GM12875 (cell line): ENCODE data around the gene C2orf68.

Source experiments
- H3K4me3 ChIP-seq: one replicate; pipeline ENCODE4 v1.5.1; 2011; ENCODE audit warnings: low read depth, low read length, control low read depth
- TF ChIP-seq, protein P1 (sequence below): IDR thresholded peaks from 2 replicates; pipeline ENCODE4 v1.5.1; 2011; ENCODE audit warnings: low read depth, mild to moderate bottlenecking, control low read depth, inconsistent platforms, low read length, moderate library complexity, borderline replicate concordance; ENCODE audit not compliant: insufficient read depth

The C2orf68 gene

DNA sequence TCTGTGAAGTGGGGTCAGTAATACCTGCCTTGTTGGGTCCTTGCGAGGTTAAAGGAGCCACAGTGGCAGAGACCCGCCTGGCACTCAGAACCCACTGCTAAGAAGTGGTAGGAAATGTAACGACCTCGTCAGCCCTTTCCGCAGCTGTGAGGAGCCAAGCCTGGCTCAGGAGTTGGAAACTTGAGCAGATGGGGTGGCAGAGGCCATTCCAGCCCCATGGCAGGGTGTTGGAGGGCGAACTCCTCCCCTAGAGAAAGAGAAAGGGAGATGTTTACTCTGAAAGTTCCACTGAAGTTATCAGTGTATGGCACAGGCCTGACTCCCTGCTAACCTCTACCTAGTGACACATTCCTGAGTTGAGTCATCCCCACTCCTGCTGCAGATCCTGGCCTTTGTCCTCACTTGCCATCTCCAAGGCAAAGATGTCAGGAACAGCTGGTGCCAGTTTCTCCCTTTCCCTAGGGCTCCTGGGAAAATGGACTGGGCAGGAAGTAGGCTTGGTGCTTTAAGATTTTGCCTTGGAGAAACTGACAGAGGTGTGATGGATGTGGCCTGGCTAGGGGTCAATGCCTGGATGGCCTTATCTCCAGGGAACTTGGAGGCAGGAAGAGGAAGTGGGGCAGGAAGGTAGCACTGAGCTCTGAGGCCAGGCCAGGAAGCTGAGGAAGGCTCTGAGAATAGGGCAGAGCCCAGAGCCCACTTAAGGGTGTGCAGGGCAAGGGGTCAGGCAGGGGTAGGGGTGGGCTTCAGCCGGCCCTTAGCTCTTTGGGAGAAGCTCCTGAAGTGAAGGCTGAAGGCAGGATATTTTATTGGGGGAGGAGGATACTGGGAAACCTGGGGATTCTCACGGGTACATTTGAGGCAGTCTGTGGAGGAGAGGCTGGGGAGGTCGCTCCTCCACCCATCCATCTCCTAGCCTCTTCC, 26.7 kb downstream of the C2orf68 start:
- peak overlapping the region; percentile 44 for H3K4me3 ChIP-seq
- TF ChIP-seq, protein P1, sequence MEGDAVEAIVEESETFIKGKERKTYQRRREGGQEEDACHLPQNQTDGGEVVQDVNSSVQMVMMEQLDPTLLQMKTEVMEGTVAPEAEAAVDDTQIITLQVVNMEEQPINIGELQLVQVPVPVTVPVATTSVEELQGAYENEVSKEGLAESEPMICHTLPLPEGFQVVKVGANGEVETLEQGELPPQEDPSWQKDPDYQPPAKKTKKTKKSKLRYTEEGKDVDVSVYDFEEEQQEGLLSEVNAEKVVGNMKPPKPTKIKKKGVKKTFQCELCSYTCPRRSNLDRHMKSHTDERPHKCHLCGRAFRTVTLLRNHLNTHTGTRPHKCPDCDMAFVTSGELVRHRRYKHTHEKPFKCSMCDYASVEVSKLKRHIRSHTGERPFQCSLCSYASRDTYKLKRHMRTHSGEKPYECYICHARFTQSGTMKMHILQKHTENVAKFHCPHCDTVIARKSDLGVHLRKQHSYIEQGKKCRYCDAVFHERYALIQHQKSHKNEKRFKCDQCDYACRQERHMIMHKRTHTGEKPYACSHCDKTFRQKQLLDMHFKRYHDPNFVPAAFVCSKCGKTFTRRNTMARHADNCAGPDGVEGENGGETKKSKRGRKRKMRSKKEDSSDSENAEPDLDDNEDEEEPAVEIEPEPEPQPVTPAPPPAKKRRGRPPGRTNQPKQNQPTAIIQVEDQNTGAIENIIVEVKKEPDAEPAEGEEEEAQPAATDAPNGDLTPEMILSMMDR: no peak

DNA sequence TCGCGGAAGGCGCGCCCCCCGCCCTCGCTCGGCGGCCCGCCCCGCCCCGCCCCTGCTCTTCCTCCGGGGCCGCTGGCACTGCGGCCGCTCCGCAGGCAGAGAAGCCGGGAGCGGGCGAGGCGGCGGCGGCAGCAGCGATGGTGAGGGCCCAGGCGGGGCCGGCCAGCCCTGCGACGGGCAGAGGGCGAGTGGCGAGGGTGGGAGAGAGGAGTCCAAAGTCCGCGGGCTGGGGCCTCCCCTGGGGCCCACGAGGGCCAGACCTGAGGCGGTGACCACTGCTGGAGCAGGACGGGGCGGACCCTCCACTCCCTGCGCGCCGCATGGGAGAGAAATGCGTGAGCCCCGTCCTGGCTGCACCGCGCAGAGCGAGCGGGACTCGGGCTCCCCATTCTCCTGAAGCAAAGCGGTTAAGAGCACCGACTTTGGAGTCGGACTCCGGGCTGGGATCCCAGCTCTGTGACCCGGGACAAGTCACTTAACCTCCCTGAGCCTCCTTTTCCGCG, 27.5 kb downstream of the C2orf68 start, which contains the start of gene VAMP5:
Gene VAMP5 (plus strand): TSS at position 78 of the 503 bp plus-strand sequence. CDS start 60 bp downstream, at position 138.
- H3K4me3 ChIP-seq: peak within 1 kb of the TSS; percentile 44
- TF ChIP-seq, protein P1: no peak

DNA sequence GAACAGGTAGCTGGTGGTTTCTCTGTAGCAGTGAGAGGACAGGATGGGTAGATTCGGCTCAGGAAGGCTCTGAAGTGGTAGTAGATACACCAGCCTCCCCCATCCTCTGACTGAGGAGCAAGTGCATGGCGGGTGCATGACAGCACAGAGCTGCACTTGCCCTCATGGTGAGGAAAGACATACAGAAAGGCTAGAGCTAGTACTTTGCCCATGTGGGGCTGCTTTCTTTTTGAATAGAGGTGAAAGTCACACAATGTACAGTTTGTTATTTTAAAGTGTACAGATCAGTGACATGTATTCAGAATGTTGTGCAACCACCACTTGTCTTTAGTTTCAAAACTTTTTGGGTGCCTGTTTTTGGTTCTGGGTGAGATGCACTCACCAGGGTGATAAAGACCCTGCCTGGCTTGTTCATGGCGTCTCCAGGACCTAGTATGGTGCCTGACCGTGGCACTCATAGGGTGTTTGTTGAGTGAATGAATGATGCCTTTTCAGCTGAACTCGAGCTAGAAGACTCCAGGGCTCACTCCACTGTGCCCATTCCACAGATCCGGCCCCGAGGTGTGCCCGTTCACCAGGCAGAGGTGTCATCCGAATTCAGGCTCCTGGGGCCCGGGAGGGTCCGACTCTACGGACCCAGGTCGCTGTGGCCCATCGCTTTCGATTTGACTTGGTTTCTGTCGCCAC, 28.1 kb downstream of the C2orf68 start:
- TF ChIP-seq, protein P1: no peak
- H3K4me3 ChIP-seq: no peak overlapping the region

DNA sequence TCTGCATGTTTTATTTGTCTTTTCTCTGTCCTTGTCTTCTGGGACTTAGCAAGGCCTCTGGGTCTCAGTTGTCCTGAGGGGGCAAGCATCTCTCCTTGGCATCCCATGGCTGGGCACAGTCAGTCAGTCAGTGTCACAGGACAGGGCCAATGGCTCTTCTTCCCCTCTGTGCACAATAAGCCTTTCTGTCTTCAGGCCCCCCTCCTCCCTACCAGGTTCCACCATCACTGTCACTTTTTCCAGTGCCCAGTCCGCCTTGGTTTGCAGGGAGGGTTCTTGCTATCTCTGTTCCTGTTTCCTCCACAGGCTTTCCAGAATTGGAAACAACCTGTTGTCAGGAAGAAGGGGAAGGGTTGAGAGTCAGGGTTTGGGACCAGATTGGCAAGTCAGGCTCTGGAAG, 29.4 kb downstream of the C2orf68 start:
- no peak overlapping the region for H3K4me3 ChIP-seq
- TF ChIP-seq, protein P1: no peak

DNA sequence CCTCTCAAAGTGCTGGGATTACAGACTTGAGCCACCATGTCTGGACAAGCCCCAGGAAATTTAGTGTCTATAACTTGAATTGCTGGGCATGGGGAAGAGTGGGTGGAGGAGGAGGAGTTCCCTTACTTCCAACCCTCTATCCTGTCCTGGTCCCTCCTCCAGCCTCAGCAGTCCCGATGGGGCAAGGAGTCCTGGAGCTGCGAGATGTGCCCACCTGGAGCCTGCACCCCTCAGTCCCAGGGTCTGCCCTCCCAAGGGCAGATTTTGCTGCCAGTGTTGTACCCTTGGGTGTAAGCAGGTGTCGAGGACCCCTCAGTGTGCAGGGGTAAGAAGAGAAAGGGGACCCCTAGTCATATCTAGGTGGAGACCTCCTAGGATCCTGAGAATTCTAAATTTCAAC, 31.7 kb downstream of the C2orf68 start:
- no peak overlapping the region for H3K4me3 ChIP-seq
- TF ChIP-seq, protein P1: no peak

DNA sequence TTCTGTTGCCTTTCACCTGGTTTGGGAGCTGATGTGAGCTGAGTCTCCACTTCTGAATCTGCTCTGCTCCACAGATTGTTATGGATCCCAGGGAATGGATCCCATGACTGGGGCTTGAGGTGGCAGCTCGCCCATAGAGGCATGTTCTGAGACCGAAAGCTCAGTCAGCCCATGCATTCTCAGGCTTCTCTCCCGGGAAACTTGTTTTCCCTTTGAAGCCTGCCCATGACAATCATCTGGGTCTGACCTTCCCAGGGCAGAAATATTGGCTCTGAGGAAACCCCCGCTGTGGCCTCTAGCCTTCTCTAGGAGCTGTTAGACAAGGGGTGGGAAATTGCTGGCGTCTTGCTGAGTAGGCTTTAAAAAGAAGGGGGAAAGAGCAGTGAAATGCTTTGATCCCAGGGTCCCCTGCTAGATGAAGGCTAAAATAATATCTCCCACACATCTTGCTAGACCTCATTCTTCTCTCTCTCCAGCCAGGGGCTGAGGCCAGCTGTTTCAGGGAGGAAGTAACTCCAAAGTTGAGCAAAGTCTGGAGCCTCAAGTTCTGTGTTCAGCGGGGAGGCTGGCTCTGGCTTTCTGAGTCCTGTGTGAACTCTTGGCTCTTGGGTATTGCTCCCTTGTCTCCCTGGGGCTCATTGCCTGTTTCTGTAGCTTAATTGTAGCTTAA, 32.5 kb downstream of the C2orf68 start:
- H3K4me3 ChIP-seq: peak overlapping the region; percentile 51
- TF ChIP-seq, protein P1: no peak
